ENCODE data around the gene PCDH12.

The PCDH12 gene

GRCh38 chr5:141958113-141958512, at the start of gene PCDH12:
Gene PCDH12, minus strand, starts transcription at chr5:141958202. Its CDS starts 351 bp downstream, at chr5:141957851.
- DNase-seq = no peak

GRCh38 chr5:142007237-142007544, 49.2 kb upstream of the PCDH12 start:
- DNase-seq = no peak

- no peak for DNase-seq
Measured at GRCh38 chr5:142006363-142007236, 48.6 kb upstream of the PCDH12 start.

DNA sequence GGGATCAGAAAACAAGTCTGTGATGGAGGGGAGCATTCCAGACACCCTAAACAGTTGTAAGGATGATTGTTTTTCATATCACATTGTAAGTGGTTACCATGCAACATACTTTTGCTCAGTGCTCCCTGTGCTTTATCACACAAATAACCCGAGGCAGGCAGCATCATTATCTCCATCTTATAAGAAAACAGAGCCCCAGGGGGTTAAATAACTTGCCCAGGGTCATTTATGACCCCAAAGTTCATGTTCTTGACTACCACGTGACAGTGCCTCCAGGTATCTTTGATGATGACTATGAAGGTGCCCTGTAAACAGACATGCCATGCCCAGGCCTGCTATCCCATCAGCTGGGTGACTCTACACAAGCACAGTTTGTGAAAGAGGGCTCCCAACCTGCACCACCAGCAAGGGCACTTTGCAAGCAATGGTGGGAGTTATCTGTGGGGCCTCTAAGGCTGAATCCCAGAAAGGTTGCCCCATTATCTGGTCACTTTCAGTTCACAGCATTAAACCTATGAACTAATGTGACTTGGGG, 45.3 kb upstream of the PCDH12 start:
- DNase-seq = no peak

DNA sequence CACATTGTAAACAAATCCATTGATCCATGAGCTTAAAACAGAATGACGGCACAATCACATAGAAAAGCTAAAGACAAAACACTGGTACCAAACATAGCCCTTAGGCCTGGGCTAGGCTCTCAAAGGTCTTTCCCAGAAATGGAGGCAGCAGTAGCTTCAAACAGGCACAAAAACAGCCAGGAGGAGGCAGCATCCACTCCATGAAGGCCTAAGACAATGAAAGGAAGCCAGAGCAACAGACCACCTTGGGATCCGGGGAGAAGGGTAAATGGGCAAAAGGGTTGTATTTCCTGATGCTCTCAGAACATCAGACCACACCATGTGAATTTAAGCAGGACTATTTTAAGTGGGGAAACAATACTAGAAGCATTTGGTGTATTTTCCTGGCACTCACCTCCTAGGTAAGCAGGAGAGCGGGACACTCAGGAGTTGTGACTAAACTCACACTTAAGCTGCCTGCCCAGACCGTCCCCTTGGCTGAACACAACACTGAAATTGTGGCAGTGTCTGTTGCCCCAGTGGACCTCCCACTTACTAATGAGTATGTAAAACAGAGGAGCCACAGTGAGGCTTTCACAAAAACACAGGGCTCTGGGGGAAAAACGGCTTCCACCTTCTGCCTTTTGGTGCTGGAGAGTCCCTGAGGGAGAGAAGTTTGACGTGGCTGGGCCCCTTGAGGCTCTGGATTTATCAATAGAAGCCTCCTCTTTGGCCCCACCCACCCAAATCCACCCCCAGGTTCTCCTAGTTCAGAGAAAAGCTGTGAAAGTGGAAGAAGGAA, 42.9 kb upstream of the PCDH12 start:
- DNase-seq = peak; percentile 18

DNA sequence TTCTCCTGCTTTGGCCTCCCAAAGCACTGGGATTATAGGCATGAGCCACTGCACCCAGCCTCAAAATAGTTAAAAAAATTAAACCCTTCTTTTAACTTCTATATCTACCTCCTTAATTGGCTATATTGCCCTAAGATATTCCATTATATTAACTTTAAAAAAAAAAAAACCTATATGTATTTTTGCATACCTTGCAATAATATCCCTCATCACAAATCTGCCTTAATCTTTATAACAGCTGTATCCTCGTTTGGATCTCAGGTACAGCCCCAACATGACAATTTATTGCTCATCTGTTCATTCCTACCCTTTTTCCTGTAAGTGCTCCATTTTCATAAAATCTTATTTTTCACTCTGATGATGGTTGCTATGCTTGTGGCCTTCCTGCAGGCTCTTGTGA, 42.2 kb upstream of the PCDH12 start:
- DNase-seq = no peak

DNA sequence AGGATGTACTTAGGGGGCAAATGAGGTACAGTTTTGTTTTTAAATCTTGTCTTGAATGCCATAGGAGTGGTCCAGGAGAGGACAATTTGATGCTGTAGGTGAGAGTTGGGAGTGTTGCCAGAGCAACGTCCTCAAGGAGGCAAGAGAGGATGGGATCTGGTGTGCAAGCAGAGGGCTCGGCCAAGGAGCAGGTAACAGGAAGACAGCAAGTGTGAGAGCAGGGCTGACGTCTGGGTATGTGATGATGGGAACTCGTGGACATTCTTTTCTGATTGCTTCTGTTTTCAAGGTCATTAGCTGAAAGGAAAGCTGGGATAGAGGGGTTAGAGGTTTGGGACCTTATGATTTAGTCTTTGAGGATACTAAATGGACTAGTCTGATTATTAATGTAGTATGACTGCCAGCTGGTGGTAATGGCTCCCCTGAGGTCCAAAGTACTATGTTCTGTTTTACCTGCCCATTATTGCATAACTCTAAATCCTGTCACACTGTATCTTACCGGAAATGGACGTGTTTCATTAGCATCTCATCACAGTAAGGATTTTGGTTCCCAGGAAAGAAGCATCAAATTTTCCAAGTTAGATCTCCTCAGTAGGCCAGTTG, 39.5 kb upstream of the PCDH12 start:
- DNase-seq = no peak

- no peak for DNase-seq
Measured at GRCh38 chr5:141995656-141996055, 37.7 kb upstream of the PCDH12 start.

DNA sequence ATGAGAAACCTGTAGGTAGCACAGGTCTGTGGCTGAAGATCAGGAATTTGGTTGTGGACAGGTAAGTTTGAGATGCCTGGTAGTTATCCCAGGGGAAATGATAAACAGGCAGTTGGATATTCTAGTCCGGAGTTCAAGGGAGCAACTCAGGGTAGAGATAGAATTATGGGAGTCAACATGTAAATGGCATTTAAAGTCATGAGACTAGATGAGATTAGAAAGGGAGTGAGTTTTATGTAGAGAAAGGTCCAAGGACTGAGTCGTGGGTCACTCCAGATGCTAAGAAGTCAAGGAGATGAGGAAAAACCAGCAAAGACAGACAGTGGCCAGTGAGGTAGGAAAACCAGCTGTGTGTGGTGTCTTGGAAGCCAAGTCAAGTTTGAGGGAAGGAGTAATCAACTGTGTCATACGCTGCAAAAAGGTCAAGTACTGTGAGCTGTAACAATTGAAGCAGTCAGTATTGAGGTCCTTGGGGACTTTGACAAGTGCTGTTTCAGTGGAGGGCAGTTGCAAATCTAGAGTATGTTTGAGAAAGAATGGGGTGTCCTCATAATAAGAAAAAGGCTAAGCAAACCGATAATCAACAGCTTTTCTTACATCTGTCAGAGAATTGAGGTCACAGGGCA, 36.6 kb upstream of the PCDH12 start:
- DNase-seq = no peak

GRCh38 chr5:141992349-141992963, 34.5 kb upstream of the PCDH12 start:
- DNase-seq = no peak

GRCh38 chr5:141989720-141990119, 31.7 kb upstream of the PCDH12 start:
- DNase-seq = no peak

- no peak for DNase-seq
Measured at GRCh38 chr5:141986072-141986471, 28.1 kb upstream of the PCDH12 start.

DNA sequence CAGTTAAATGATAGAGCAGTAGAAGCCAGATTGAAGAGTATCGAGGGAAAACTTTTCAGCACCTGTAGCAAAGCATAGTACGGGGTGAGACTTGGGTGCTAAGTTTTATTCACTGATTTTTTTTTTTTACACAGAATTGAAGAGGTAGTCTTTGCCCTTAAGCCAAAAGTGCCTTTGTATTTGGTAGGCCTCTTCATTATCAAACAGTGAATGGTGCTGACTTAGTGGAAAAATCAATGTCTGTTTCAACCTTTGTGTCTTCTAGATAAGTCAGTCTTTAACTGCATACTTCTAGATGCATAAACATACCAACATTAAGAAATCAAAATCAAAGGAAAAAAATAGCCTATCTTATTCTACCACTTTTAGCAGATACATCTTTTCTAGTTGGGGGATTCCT, 24.6 kb upstream of the PCDH12 start:
- no peak for DNase-seq

- no peak for DNase-seq
Measured at GRCh38 chr5:141978389-141978788, 20.4 kb upstream of the PCDH12 start.

DNA sequence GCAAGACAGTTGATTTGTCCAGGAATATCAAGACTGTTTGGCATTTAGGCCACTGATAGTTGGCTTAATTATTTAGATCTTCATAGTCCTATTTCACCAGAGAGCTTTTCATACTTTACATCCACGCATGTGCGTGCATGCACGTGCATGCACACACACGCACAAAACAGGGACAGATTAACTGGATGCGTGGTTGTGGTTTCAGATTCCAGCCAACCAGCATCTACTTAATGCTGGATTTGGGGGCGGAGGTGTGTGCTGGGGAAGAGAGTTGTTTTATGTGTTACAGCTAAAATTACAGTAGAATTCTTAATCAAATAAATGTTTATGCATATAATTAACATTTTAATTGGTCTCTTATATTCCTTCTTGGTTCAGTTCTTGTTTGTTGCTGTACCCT, 18.2 kb upstream of the PCDH12 start:
- DNase-seq = no peak

DNA sequence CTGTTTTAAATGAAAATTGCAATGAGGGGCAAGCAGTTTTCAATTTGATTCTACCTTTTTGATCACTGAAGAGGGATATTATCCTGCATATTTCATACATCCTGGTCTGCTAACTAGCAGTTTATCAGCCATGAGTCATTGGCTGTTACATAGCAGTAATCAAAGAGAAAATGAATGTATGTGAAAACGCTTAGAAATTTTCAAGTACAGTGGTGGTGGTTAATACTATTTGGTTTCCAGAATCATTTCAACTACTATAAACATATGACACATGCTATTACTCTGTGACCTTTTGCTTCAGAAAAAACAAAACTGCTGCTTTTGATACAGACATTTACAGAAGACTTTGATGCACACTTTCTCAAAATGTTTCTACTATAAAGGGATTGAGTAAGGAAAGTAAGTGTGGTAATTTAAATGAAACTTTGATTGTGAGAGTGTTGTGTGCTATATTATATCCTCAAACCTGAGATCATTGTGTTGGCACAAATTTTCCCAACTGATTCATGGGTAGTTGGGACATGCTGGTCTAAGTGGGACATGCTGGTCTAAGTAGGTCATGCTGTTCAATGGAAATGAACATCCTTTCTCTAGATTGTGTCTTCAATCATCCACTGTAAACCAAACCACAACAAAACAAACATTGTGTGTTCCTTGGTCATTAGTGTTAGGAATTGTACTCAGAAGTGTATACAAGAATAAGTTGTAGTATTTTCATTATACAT, 16.0 kb upstream of the PCDH12 start:
- DNase-seq = no peak

- no peak for DNase-seq
Measured at GRCh38 chr5:141969783-141970771, 12.1 kb upstream of the PCDH12 start.

GRCh38 chr5:141968914-141969608, 11.1 kb upstream of the PCDH12 start, which contains the start of gene RNF14:
Gene RNF14, plus strand, starts transcription at chr5:141969105. Its CDS starts 4,484 bp downstream, at chr5:141973589.
- DNase-seq = peak; percentile 41

DNA sequence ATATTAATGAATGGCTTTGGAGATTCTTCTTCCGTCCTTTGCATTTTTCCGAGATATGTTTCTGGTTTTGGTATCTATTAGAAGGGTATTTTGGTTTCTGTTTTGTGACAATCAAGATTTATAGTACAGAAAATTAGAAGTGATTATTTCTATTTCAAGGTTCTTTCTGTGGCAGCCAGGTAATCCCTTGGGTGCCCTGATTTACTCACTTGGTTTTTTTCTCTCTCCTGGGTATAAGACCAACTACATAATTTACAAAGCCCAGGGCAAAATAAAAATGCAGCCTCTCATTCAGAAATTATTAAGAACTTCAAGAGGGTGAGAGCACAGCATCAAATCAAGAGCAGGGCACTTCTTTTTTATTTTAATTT, 8.9 kb upstream of the PCDH12 start:
- peak; percentile 47 for DNase-seq

Measured in NCI-H1436 treated with DMSO at 0.1 percent for 48 hours (cell line).